Coronary artery (tissue), 2 donors: ENCODE data around the gene OR51B2.

ENCODE experiments used
- DNase-seq: peaks from one replicate; pipeline ENCODE4 v3.0.0-alpha.2; 2017; ENCODE audit warnings: low spot score
- H3K27ac ChIP-seq, 2 donors: fragments of 200-600 bp; sonication (generic); one replicate each; pipeline ENCODE4 v1.5.1; 2016 to 2019
- H3K4me3 ChIP-seq: fragments of 200-600 bp; sonication (generic); 2 replicates; pipeline ENCODE4 v1.5.1; 2016; ENCODE audit warnings: mild to moderate bottlenecking, moderate library complexity
- TF ChIP-seq, protein P1 (sequence below): fragments of 200-600 bp; sonication (generic); IDR thresholded peaks from one replicate; pipeline ENCODE4 v1.5.1; 2019; ENCODE audit warnings: antibody characterized with exemption

OR51B2 gene

GRCh38 chr11:5281596-5281995, 42.5 kb downstream of the OR51B2 start:
- Histone ChIP-seq H3K27ac (no peak overlapping the region), H3K4me3 (no peak overlapping the region)
- TF ChIP-seq, protein P1, sequence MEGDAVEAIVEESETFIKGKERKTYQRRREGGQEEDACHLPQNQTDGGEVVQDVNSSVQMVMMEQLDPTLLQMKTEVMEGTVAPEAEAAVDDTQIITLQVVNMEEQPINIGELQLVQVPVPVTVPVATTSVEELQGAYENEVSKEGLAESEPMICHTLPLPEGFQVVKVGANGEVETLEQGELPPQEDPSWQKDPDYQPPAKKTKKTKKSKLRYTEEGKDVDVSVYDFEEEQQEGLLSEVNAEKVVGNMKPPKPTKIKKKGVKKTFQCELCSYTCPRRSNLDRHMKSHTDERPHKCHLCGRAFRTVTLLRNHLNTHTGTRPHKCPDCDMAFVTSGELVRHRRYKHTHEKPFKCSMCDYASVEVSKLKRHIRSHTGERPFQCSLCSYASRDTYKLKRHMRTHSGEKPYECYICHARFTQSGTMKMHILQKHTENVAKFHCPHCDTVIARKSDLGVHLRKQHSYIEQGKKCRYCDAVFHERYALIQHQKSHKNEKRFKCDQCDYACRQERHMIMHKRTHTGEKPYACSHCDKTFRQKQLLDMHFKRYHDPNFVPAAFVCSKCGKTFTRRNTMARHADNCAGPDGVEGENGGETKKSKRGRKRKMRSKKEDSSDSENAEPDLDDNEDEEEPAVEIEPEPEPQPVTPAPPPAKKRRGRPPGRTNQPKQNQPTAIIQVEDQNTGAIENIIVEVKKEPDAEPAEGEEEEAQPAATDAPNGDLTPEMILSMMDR = no peak
- DNase-seq = no peak

DNA sequence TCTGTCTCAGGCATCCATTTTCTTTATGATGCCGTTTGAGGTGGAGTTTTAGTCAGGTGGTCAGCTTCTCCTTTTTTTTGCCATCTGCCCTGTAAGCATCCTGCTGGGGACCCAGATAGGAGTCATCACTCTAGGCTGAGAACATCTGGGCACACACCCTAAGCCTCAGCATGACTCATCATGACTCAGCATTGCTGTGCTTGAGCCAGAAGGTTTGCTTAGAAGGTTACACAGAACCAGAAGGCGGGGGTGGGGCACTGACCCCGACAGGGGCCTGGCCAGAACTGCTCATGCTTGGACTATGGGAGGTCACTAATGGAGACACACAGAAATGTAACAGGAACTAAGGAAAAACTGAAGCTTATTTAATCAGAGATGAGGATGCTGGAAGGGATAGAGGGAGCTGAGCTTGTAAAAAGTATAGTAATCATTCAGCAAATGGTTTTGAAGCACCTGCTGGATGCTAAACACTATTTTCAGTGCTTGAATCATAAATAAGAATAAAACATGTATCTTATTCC, 43.5 kb downstream of the OR51B2 start:
- H3K4me3 ChIP-seq = no peak overlapping the region
- H3K27ac ChIP-seq = no peak overlapping the region
- TF ChIP-seq, protein P1 = no peak
- no peak for DNase-seq

- H3K4me3 ChIP-seq = no peak overlapping the region
- DNase-seq = no peak
- TF ChIP-seq, protein P1 = no peak
- no peak overlapping the region for H3K27ac ChIP-seq
Observed at GRCh38 chr11:5279471-5280090, 44.5 kb downstream of the OR51B2 start.

- Histone ChIP-seq H3K27ac (no peak overlapping the region), H3K4me3 (no peak overlapping the region)
- TF ChIP-seq, protein P1 = no peak
- no peak for DNase-seq
Observed at GRCh38 chr11:5277807-5278382, 46.2 kb downstream of the OR51B2 start.

- TF ChIP-seq, protein P1 = no peak
- DNase-seq = no peak
- no peak overlapping the region for H3K4me3 ChIP-seq
- no peak overlapping the region for H3K27ac ChIP-seq
Observed at GRCh38 chr11:5276697-5277096, 47.4 kb downstream of the OR51B2 start.

DNA sequence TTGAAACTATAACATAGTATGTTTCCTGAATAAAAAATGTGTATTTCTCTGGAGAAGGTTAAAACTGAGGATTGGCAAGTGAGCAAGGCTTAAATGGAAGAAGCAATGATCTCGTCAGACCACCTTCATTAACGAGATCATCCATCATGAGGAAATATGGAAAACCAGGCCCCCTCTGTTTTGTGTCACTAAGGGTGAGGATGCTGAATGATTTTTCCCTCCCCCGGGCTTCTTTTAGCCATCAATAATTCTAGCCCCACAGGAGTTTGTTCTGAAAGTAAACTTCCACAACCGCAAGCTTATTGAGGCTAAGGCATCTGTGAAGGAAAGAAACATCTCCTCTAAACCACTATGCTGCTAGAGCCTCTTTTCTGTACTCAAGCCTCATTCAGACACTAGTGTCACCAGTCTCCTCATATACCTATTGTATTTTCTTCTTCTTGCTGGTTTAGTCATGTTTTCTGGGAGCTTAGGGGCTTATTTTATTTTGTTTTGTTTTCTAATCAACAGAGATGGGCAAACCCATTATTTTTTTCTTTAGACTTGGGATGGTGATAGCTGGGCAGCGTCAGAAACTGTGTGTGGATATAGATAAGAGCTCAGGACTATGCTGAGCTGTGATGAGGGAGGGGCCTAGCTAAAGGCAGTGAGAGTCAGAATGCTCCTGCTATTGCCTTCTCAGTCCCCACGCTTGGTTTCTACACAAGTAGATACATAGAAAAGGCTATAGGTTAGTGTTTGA, 48.6 kb downstream of the OR51B2 start:
- TF ChIP-seq, protein P1 = no peak
- H3K27ac ChIP-seq = no peak overlapping the region
- no peak overlapping the region for H3K4me3 ChIP-seq
- no peak for DNase-seq
